Testis (tissue), 2 donors: ENCODE results near the gene HNRNPC.
"Not testable (repeated sequence)": the region's sequence is repeated elsewhere in the genome, so short reads cannot be mapped to it uniquely, and the experiment has no call there.

Source experiments
- CTCF ChIP-seq, 3 experiments: fragments of 450-650 bp in 2 of 3; fragments of 200-600 bp in 1 of 3; sonication (generic) in 1 of 3; IDR thresholded peaks; one replicate each; pipeline ENCODE4 v1.5.1; 2016 to 2019; ENCODE audit warnings: antibody characterized with exemption in 3 of 3, mild to moderate bottlenecking in 2 of 3, moderate library complexity in 1 of 3
- POLR2A ChIP-seq: fragments of 450-650 bp; IDR thresholded peaks from one replicate; pipeline ENCODE4 v1.6.1; 2017; ENCODE audit warnings: antibody characterized with exemption, mild to moderate bottlenecking, moderate library complexity

- not testable (repeated sequence) for TF ChIP-seq CTCF (IDR thresholded peaks at IDR 0.05); POLR2A
Observed at GRCh38 chr14:21165670-21166069, 103.6 kb downstream of the HNRNPC start.
